HUES6 (cell line): ENCODE results near the gene GALNT12.

Experiments used
- H3K27ac ChIP-seq: 2 replicates; pipeline ENCODE4 v1.7.0; 2013; ENCODE audit warnings: low read depth, mild to moderate bottlenecking, low read length, inconsistent platforms
- H3K27me3 ChIP-seq: 2 replicates; pipeline ENCODE4 v1.6.1; 2013; ENCODE audit warnings: low read length; ENCODE audit not compliant: control insufficient read depth, insufficient read depth
- H3K36me3 ChIP-seq: 2 replicates; pipeline ENCODE4 v1.6.1; 2013; ENCODE audit warnings: low read length; ENCODE audit not compliant: control insufficient read depth, insufficient read depth
- H3K4me1 ChIP-seq: 2 replicates; pipeline ENCODE4 v1.6.1; 2013; ENCODE audit warnings: low read length; ENCODE audit not compliant: control insufficient read depth, insufficient read depth
- H3K4me3 ChIP-seq: 2 replicates; pipeline ENCODE4 v1.5.1; 2013; ENCODE audit warnings: low read depth, low read length
- H3K9ac ChIP-seq: one replicate; pipeline ENCODE4 v1.6.1; 2013; ENCODE audit warnings: mild to moderate bottlenecking, low read length
- H3K9me3 ChIP-seq: 2 replicates; pipeline ENCODE4 v1.6.1; 2013; ENCODE audit warnings: low read depth, low read length; ENCODE audit not compliant: control insufficient read depth, insufficient read depth

GALNT12 gene

DNA sequence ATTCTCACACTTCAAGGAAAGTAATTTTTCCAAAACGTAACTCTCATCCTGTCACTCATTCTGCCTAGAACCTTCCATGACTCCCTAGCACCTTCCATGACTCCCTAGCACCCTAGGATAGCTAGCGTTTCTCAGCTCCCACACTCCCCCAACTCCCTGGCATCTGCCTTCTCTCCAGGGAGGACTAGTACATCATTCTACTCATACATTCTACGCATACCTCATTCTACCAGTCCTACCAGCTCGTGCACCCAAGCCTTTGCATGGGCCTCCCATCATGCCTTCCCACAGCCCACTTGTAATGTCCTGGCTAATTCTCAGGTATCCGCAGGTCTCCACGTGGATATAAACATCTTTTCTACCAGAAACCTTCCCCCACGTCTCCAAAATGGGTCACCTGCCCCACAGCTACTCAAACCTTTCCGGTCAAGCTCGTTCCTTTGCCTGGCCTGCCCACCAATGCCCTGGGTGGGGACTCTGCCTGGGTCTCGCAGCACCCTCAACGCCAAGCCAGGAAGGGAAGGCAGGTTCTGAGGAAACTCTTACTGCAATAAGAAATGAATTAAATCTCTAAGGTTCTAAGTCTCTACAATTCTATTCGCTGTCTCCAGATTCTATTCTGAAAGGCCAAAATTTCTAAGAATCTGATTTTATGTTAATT is 12.0 kb upstream of the GALNT12 start:
- Histone ChIP-seq H3K4me1 (peaks cover 40% of the 10 kb centered on the region), H3K9ac (peak overlapping the region; percentile 4), H3K36me3 (no peaks in the 10 kb centered on the region; the same call in 1 of the 2 replicates), H3K9me3 (peaks cover 8% of the 10 kb centered on the region; the same call in 1 of the 2 replicates), H3K27me3 (peaks cover 5% of the 10 kb centered on the region), H3K4me3 (peak overlapping the region; percentile 81), H3K27ac (no peak overlapping the region)

DNA sequence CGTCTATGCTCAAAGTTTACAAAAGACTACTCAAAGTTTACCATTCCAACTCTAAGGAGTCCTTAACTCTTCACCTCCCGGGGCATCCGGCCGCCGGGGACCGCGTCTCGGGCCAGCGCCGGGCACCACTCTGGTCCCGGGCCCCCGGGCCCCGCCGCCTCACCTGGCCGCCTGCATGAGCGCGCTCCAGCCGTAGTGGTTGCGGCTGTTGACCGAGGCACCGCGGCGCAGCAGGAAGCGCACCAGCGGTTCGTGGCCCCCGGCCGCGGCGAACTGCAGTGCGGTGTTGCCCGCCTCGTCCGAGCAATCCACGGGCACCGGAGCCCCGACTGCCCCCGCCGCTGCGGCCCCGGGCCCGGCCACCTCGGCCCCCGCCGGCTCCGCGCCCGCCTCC is 11.5 kb upstream of the GALNT12 start:
- H3K4me1 ChIP-seq = peaks cover 40% of the 10 kb centered on the region
- H3K27ac ChIP-seq = no peak overlapping the region
- H3K27me3 ChIP-seq = peaks cover 5% of the 10 kb centered on the region
- H3K9me3 ChIP-seq = peaks cover 8% of the 10 kb centered on the region; the same call in 1 of the 2 replicates
- H3K9ac ChIP-seq = peak overlapping the region; percentile 65
- H3K4me3 ChIP-seq = peak overlapping the region; percentile 81
- H3K36me3 ChIP-seq = no peaks in the 10 kb centered on the region

DNA sequence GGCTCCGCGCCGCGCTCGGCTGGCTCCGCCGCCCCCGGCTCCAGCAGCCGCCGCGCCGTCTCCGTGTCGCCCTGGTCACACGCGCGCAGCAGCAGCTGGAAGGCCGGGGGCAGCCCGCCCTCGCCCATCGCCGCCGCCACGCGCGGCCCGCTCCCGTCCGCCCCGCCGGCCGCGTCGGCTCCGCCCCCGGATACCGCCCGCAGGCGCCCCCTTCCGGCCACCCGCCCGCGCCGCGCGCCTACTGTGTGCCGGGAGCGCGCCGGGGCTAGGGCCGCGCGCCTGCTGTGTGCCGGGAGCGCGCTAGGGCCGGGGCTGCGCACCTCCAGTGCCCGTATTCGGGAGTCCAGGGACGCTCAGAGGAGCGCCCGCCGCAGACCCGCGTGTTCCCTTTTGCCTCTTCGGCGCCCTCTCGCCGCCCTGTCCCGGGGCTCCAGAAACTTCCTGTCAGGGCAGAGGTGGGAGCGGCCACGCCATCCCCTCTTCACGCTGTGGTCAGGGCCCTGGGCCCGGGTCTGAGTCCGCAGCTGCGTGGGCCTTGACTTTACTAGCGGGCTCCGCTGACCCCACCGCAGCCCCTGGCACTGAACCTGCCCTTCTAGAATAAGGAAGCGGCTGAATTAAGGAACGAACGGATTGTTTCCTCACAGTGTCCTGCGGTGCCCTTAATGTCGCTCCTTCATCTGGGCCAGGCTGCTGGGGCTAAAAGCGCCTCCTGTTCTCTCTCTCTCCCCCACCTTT is 10.9 kb upstream of the GALNT12 start, which contains the start of gene ANKS6:
ANKS6 (minus strand) TSS at position 192 of the 738 bp plus-strand sequence; CDS start at position 128, 64 bp downstream.
- H3K9ac ChIP-seq = peak within 1 kb of the TSS; percentile 68
- H3K27me3 ChIP-seq = peaks cover 5% of the 10 kb centered on the region
- H3K9me3 ChIP-seq = peaks cover 8% of the 10 kb centered on the region; the same call in 1 of the 2 replicates
- peak within 1 kb of the TSS; percentile 81 for H3K4me3 ChIP-seq
- peaks cover 38% of the 10 kb centered on the region for H3K4me1 ChIP-seq
- H3K27ac ChIP-seq = no peak within 1 kb of the TSS
- H3K36me3 ChIP-seq = no peaks in the 10 kb centered on the region

DNA sequence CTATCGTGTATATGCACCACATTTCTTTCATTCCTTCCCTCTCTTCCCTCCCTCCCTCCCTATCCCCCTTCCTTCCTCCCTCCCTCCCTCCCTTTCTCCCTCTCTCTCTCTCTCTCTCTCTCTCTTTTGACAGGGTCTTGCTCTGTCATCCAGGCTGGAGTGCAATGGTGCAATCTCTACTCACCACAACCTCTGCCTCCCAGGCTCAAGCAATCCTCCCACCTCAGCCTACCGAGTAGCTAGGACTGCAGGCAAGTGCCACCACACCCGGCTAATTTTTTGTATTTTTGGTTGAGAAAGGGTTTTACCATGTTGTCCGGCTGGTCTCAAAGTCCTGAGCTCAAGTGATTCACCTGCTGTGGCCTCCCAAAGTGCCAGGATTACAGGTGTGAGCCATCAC is 10.0 kb upstream of the GALNT12 start:
- H3K4me3 ChIP-seq = no peak overlapping the region
- peaks cover 8% of the 10 kb centered on the region; the same call in 1 of the 2 replicates for H3K9me3 ChIP-seq
- peaks cover 5% of the 10 kb centered on the region for H3K27me3 ChIP-seq
- H3K4me1 ChIP-seq = peaks cover 33% of the 10 kb centered on the region
- no peak overlapping the region for H3K9ac ChIP-seq
- H3K27ac ChIP-seq = no peak overlapping the region
- no peaks in the 10 kb centered on the region for H3K36me3 ChIP-seq

DNA sequence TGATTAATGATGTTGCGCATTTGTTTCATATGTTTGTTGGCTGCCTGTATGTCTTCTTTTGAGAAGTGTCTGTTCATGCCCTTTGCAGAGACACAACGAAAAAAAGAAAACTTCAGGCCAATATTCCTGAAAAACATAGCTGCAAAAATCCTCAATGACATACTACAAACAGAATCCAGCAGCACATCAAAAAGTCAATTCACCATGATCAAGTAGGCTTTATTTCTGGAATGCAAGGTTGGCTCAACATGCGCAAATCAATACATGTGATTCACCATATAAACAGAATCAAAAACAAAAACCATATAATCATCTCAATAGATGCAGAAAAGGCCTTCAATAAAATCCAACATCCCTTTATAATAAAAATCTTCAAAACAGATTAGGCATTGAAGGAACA is 9.2 kb upstream of the GALNT12 start:
- H3K36me3 ChIP-seq = no peaks in the 10 kb centered on the region
- H3K27me3 ChIP-seq = peaks cover 5% of the 10 kb centered on the region
- H3K9ac ChIP-seq = no peak overlapping the region
- H3K4me1 ChIP-seq = peaks cover 32% of the 10 kb centered on the region
- H3K9me3 ChIP-seq = peaks cover 8% of the 10 kb centered on the region; the same call in 1 of the 2 replicates
- H3K4me3 ChIP-seq = no peak overlapping the region
- H3K27ac ChIP-seq = no peak overlapping the region

DNA sequence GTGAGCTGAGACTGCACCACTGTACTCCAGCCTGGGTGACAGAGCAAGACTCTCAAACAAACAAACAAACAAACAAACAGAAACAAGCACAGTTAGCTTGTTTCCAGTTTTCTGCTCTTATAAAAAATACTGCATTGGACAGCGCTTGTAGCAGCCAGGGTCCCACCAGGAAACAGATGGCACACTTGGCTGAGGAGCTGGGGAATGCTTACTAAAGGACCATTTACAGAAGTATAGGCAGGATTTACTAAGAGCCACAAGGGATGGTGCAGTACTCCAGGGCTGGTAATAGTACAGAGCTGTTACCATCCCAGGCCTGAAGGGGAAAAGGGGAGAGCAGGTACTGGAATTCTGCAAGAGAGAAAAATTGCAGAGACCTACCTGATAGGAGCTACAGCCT is 5.9 kb upstream of the GALNT12 start:
- Histone ChIP-seq H3K27ac (no peak overlapping the region), H3K9ac (no peak overlapping the region), H3K27me3 (peaks cover 6% of the 10 kb centered on the region), H3K4me3 (no peak overlapping the region), H3K4me1 (peaks cover 16% of the 10 kb centered on the region; the same call in 1 of the 2 replicates), H3K36me3 (no peaks in the 10 kb centered on the region), H3K9me3 (peaks cover 8% of the 10 kb centered on the region; the same call in 1 of the 2 replicates)

DNA sequence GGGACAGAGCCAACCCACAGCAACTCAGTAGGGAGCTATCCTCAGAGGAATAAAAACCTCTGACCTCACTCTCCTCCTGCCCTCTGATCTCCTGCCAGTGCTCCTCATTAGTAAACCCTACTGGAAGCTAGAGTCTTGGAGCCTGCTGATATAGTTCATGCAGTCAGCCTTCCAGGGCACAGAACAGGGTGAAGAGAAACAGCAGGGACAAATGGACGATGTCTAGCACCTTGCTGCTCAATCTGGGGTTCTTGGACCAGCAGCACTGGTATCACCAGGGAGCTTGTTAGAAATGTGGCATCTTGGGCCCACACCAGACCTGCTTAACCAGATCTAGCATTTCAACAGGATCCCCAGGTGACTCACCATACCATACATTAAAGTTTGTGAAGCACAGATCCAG is 5.5 kb upstream of the GALNT12 start:
- Histone ChIP-seq H3K27me3 (peaks cover 8% of the 10 kb centered on the region), H3K4me3 (no peak overlapping the region), H3K9me3 (peaks cover 8% of the 10 kb centered on the region; the same call in 1 of the 2 replicates), H3K36me3 (no peaks in the 10 kb centered on the region), H3K27ac (no peak overlapping the region), H3K9ac (no peak overlapping the region), H3K4me1 (peaks cover 16% of the 10 kb centered on the region)

DNA sequence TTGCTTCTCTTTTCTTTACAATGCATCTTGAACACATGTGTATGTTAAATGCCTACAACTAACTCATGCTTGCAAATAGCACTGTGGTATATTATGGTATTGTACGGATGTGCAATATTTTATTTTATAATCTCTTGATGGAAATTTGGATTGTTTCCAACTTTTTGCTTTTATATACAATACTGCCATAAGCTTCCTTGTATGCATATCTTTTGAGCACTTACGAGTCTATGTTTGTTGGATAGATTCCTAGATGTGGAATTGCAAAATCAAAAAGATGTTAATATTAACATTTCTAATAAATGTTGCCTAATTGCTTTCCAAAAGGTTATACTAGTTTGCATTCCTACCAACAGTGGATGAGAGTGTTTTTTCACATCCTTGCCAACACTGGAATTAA is 3.4 kb upstream of the GALNT12 start:
- no peaks in the 10 kb centered on the region for H3K36me3 ChIP-seq
- H3K9ac ChIP-seq = no peak overlapping the region
- H3K4me1 ChIP-seq = peaks cover 29% of the 10 kb centered on the region
- no peak overlapping the region for H3K4me3 ChIP-seq
- peaks cover 22% of the 10 kb centered on the region for H3K27me3 ChIP-seq
- H3K27ac ChIP-seq = no peak overlapping the region
- H3K9me3 ChIP-seq = 0 out of 2 replicates have a peak, but pooled peaks cover 1% of the 10 kb centered on the region

DNA sequence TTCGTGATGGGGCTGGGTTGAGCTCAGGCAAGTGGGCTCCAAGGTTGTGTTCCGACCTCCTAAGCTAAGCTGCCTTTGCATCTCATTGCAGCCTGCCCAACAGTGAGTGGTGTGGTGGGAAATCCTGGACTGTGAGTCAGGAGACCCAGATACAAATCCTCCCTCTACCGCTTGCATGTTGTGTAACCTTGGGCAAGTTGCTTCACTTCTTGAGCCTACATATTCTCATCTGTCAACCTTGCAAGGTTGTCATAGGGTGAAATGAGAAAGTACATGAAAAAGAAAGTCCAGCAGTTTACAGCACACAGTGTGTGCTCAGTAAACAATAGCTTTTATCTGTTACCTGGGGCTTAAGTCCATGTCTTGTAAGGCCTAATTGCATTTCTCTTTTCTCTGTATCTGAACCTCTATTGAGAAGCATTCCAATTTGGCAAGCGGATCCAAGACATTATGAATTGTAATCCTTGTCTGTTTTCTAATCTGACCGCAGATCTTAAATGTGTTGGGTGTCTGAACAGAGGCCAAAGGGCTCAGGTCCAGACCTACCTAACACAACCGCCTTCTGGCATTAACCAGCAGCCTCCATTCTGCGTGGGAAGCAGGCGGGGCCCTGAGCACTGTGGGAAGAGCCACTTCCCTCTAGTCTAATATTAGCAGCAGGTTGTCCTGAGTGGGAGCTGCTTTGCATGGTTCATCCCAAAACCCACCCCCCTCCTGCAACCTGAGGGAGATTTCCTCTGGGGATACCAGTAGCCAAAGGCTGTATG is 1.8 kb upstream of the GALNT12 start:
- H3K27me3 ChIP-seq = peaks cover 26% of the 10 kb centered on the region
- H3K4me1 ChIP-seq = peaks cover 34% of the 10 kb centered on the region
- H3K9me3 ChIP-seq = no peaks in the 10 kb centered on the region
- H3K4me3 ChIP-seq = no peak overlapping the region
- H3K9ac ChIP-seq = no peak overlapping the region
- no peaks in the 10 kb centered on the region for H3K36me3 ChIP-seq
- H3K27ac ChIP-seq = no peak overlapping the region

DNA sequence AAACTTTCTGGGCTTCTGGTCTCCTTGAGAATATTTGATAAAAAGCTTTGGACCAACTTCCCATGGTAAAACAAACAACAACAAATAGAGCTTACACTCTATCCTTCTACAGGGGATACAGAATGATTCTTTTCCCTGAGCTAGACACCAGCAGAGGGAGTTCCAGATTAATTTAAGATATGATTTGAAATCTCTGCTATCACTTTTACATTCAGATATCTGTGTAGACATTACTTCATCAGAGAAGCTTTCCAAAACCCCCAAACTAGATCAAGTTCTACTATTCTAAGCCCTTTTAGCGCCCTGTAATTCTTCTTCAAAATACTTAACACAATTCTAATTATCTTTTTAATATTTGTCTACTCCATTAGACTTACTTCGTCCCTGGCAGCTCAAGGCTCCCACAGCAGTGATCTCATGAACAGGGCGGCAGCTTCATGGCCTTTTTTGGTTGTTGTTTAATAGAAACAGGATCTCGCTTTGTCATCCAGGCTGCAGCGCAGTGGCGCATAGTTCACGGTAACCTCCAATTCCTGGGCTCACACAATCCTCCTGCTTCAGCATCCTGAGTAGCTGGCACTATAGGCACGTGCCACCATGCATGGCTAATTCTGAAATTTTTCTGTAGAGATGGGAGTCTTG is 955 bp upstream of the GALNT12 start:
- Histone ChIP-seq H3K9ac (no peak overlapping the region), H3K36me3 (no peaks in the 10 kb centered on the region), H3K4me3 (no peak overlapping the region), H3K4me1 (peaks cover 33% of the 10 kb centered on the region), H3K27me3 (peaks cover 26% of the 10 kb centered on the region), H3K9me3 (no peaks in the 10 kb centered on the region), H3K27ac (no peak overlapping the region)
